Fibroblast of lung (primary cell): ENCODE data around the gene ETS1. TPM values are rescaled to one million over a fixed set of nuclear protein-coding genes. Genes with fewer than 3 reads are reported as not detected.
A peak's percentile ranks its signal among the peaks of the same experiment; 100 is the strongest.

Experiments used
- DNase-seq, 2 donors: peaks; one replicate each; pipeline versions ENCODE4 v3.0.0 to v3.0.0-alpha.2; 2010; ENCODE audit warnings: low read depth in 2 of 2
- H2AFZ ChIP-seq: 2 replicates; pipeline ENCODE4 v1.5.1; 2012; ENCODE audit warnings: low read length, control low read depth, inconsistent platforms
- H3K27ac ChIP-seq: 2 replicates; pipeline ENCODE4 v1.5.1; 2011; ENCODE audit warnings: low read length, control low read depth; ENCODE audit not compliant: insufficient read depth
- H3K27me3 ChIP-seq: 2 replicates; pipeline ENCODE4 v1.5.1; 2011; ENCODE audit warnings: mild to moderate bottlenecking, low read length; ENCODE audit not compliant: control insufficient read depth, insufficient read depth
- H3K36me3 ChIP-seq: 2 replicates; pipeline ENCODE4 v1.5.1; 2011; ENCODE audit warnings: low read length; ENCODE audit not compliant: control insufficient read depth, insufficient read depth
- H3K4me1 ChIP-seq: 2 replicates; pipeline ENCODE4 v1.5.1; 2011; ENCODE audit warnings: low read length; ENCODE audit not compliant: control insufficient read depth, insufficient read depth; ENCODE audit errors: extremely low read depth
- H3K4me2 ChIP-seq: 2 replicates; pipeline ENCODE4 v1.5.1; 2011; ENCODE audit warnings: low read length, control low read depth; ENCODE audit not compliant: insufficient read depth; ENCODE audit errors: extremely low read depth
- H3K4me3 ChIP-seq, 4 experiments: fragments of 200-600 bp in 1 of 4; sonication (generic) in 1 of 4; replicated peaks in 1 of 4; 2 replicates each; pipeline ENCODE4 v1.5.1; 2011 to 2016; ENCODE audit warnings: low read length in 4 of 4, low read depth in 3 of 4, mild to moderate bottlenecking in 3 of 4, control low read depth in 2 of 4, inconsistent platforms in 1 of 4, mixed read lengths in 1 of 4; ENCODE audit not compliant: insufficient read depth in 1 of 4; ENCODE audit errors: control extremely low read depth in 1 of 4
- H3K79me2 ChIP-seq: 2 replicates; pipeline ENCODE4 v1.5.1; 2012; ENCODE audit warnings: mild to moderate bottlenecking, low read length, inconsistent platforms; ENCODE audit not compliant: control insufficient read depth, insufficient read depth
- H3K9ac ChIP-seq: 2 replicates; pipeline ENCODE4 v1.5.1; 2011; ENCODE audit warnings: mild to moderate bottlenecking, low read length, control low read depth; ENCODE audit not compliant: insufficient read depth
- H3K9me3 ChIP-seq: 2 replicates; pipeline ENCODE4 v1.5.1; 2012; ENCODE audit warnings: low read depth, low read length; ENCODE audit not compliant: control insufficient read depth, insufficient read depth
- H4K20me1 ChIP-seq: 2 replicates; pipeline ENCODE4 v1.5.1; 2011; ENCODE audit warnings: low read length; ENCODE audit not compliant: control insufficient read depth, insufficient read depth; ENCODE audit errors: extremely low read depth
- EZH2 ChIP-seq: IDR thresholded peaks from 2 replicates; pipeline ENCODE4 v1.5.1; 2012; ENCODE audit warnings: low read length, control low read depth, mild to moderate bottlenecking; ENCODE audit errors: missing control alignments
- polyA plus RNA-seq, 2 donors: library from polyadenylated mRNA; depleted of rRNA in 1 of 2; stranded (reverse) in 1 of 2; unstranded in 1 of 2; fragments of >200 nt; gene quantifications; 2 replicates each; pipeline ENCODE4 v1.2.1, GENCODE V29; 2011 to 2012; ENCODE audit warnings: missing spikeins in 1 of 2
- total RNA-seq: library from RNA; depleted of rRNA; stranded (reverse); fragments of >200 nt; gene quantifications from 2 replicates; pipeline ENCODE4 v1.2.1, GENCODE V29; 2014
- TF ChIP-seq, protein P1 (sequence below), 2 donors: IDR thresholded peaks in 1 of 2; conservative IDR thresholded peaks in 1 of 2; 1 replicate in 1 of 2; 2 replicates in 1 of 2; pipeline ENCODE4 v1.5.1; 2011 to 2012; ENCODE audit warnings: low read length in 2 of 2, control low read depth in 1 of 2, inconsistent platforms in 1 of 2, low read depth in 1 of 2, mild to moderate bottlenecking in 1 of 2

Gene ETS1
- total and polyA plus RNA-seq, 2 donors (not counting 1 experiment from before 2014, with no cell fraction given): 51.5 to 51.7 TPM

DNA sequence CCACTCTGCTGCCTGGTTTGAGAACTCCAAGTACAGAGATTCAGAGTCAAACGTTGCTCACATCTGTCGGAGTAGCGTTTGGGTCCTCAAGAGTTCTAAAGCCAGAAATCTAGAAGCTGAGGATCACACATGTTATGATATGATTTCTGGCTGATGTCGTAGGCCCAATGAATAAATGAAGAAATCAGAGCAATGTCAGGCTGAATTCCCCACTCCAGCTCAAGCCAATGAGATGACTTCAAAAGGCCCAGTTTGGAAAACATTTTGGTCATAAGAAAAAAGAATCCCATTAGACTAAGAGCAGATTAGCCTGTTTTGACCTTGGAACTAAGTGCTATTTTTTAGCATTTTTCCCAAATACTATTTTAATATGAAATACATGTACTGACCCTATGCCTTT is 106.7 kb downstream of the ETS1 start:
- H3K4me3 ChIP-seq: no peak overlapping the region
- no peaks in the 10 kb centered on the region for H3K9me3 ChIP-seq
- H3K4me1 ChIP-seq: peaks cover 36% of the 10 kb centered on the region
- H4K20me1 ChIP-seq: no peaks in the 10 kb centered on the region
- H3K79me2 ChIP-seq: peaks cover 71% of the 10 kb centered on the region
- DNase-seq: no peak
- peak overlapping the region; percentile 37 for H3K4me2 ChIP-seq
- peaks cover 20% of the 10 kb centered on the region for H3K36me3 ChIP-seq
- H2AFZ ChIP-seq: no peak overlapping the region
- H3K9ac ChIP-seq: peak overlapping the region; percentile 43
- peak overlapping the region; percentile 79 for H3K27ac ChIP-seq
- TF ChIP-seq, protein P1, sequence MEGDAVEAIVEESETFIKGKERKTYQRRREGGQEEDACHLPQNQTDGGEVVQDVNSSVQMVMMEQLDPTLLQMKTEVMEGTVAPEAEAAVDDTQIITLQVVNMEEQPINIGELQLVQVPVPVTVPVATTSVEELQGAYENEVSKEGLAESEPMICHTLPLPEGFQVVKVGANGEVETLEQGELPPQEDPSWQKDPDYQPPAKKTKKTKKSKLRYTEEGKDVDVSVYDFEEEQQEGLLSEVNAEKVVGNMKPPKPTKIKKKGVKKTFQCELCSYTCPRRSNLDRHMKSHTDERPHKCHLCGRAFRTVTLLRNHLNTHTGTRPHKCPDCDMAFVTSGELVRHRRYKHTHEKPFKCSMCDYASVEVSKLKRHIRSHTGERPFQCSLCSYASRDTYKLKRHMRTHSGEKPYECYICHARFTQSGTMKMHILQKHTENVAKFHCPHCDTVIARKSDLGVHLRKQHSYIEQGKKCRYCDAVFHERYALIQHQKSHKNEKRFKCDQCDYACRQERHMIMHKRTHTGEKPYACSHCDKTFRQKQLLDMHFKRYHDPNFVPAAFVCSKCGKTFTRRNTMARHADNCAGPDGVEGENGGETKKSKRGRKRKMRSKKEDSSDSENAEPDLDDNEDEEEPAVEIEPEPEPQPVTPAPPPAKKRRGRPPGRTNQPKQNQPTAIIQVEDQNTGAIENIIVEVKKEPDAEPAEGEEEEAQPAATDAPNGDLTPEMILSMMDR (conservative IDR thresholded peaks at IDR 0.05 in 1 of 2, IDR thresholded peaks at IDR 0.05 in 1 of 2; ENCODE audit: low read depth in 1 of 2, low read length in 2 of 2): no peak
- TF ChIP-seq EZH2: no peak
- no peaks in the 10 kb centered on the region for H3K27me3 ChIP-seq

DNA sequence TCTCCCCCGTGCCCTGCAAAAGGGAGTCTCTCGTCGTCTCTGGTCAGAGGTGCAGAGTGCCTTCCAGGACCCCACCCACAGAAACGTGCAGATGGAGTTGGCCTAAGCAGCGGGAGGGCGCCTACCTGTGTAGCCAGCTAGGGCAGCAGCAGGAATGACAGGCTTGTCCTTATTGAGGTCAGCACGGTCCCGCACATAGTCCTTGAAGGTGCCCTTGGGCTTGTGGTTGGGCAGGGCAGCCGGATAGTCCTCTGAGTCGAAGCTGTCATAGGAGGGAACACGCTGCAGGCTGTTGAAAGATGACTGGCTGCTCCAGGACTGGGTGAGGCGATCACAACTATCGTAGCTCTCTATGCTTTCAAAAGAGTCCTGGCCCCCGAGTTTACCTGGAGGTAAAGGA is 107.3 kb downstream of the ETS1 start:
- peaks cover 18% of the 10 kb centered on the region for H3K36me3 ChIP-seq
- no peak overlapping the region for H3K4me2 ChIP-seq
- H3K79me2 ChIP-seq: peaks cover 66% of the 10 kb centered on the region
- H3K9me3 ChIP-seq: no peaks in the 10 kb centered on the region
- H3K27ac ChIP-seq: peak overlapping the region; percentile 79
- H2AFZ ChIP-seq: no peak overlapping the region
- peak overlapping the region; percentile 43 for H3K9ac ChIP-seq
- no peaks in the 10 kb centered on the region for H4K20me1 ChIP-seq
- peaks cover 37% of the 10 kb centered on the region for H3K4me1 ChIP-seq
- no peak for TF ChIP-seq EZH2
- TF ChIP-seq, protein P1 (conservative IDR thresholded peaks at IDR 0.05 in 1 of 2, IDR thresholded peaks at IDR 0.05 in 1 of 2; ENCODE audit: low read depth in 1 of 2, low read length in 2 of 2): no peak
- DNase-seq: no peak
- H3K4me3 ChIP-seq: no peak overlapping the region
- no peaks in the 10 kb centered on the region for H3K27me3 ChIP-seq

DNA sequence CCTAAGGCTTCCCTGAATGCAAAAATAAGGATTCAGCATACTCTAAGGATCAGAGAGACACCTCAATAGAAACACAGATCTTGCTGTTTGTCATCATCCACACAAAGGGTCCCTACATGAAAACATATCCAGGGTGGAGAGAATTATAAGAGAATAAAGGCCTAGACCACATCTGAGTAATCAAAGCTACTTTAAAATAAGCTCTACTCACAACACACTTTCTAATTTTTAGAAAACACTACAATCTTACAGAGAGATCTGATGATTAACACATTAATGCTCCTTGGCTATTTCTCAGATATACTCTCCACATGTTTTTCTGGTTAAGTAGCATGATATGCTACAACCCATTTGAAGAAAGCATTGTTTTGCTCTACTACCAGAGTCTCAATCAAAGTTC is 108.2 kb downstream of the ETS1 start:
- H3K9me3 ChIP-seq: no peaks in the 10 kb centered on the region
- no peak overlapping the region for H2AFZ ChIP-seq
- TF ChIP-seq, protein P1 (conservative IDR thresholded peaks at IDR 0.05 in 1 of 2, IDR thresholded peaks at IDR 0.05 in 1 of 2; ENCODE audit: low read depth in 1 of 2, low read length in 2 of 2): no peak
- no peak for TF ChIP-seq EZH2
- peaks cover 15% of the 10 kb centered on the region for H3K36me3 ChIP-seq
- H3K27me3 ChIP-seq: no peaks in the 10 kb centered on the region
- H3K79me2 ChIP-seq: peaks cover 67% of the 10 kb centered on the region
- no peaks in the 10 kb centered on the region for H4K20me1 ChIP-seq
- no peak for DNase-seq
- H3K27ac ChIP-seq: peak overlapping the region; percentile 16
- no peak overlapping the region for H3K4me3 ChIP-seq
- no peak overlapping the region for H3K4me2 ChIP-seq
- no peak overlapping the region for H3K9ac ChIP-seq
- H3K4me1 ChIP-seq: peaks cover 46% of the 10 kb centered on the region
